GM12878 (cell line): Measurements from ENCODE around the gene CCDC51. TPM values are rescaled to one million over a fixed set of nuclear protein-coding genes. Genes with fewer than 3 reads are reported as not detected.

Experiments
- ATAC-seq: fragments of 200-7000 bp; cut with Tn5 transposase; 3 replicates; pipeline ENCODE4 v1.9.1; 2020; ENCODE audit warnings: mild to moderate bottlenecking, moderate library complexity
- BruUV-seq: library from RNA; stranded (reverse); fragments of 400-500 nt; replicated peaks from 2 replicates; lab custom pipeline; 2021; lab: Mats Ljungman, UMichigan
- CTCF ChIA-PET: fragments of 300-600 bp; sonication (Branson Sonifier 250); formaldehyde crosslinking; extraction: SDS; loops from one replicate; lab custom pipeline; 2021; ENCODE audit warnings: inconsistent platforms; lab: Yijun Ruan, JAX
- POLR2A ChIA-PET: fragments of 350-600 bp; formaldehyde crosslinking; extraction: SDS; loops from one replicate; lab custom pipeline; 2021; ENCODE audit warnings: inconsistent platforms; lab: Charles Lee
- RAD21 ChIA-PET: fragments of 300-600 bp; sonication (Branson Sonifier 250); formaldehyde crosslinking; loops from one replicate; lab custom pipeline; 2023; ENCODE audit warnings: antibody characterized with exemption; ENCODE audit not compliant: unreplicated experiment; lab: Charles Lee
- SMC1A ChIA-PET: fragments of 300-600 bp; sonication (Branson Sonifier 250); formaldehyde crosslinking; loops from one replicate; lab custom pipeline; 2023; ENCODE audit not compliant: unreplicated experiment, uncharacterized antibody; lab: Charles Lee
- DNase-seq: peaks from one replicate; pipeline ENCODE4 v3.0.0-alpha.2; 2011; ENCODE audit warnings: low read depth, low spot score
- FAIRE-seq: peaks from 3 replicates; lab custom pipeline; 2011; peaks lifted over from hg19 to GRCh38; lab: Jason Lieb, UNC
- H2AFZ ChIP-seq: 2 replicates; pipeline ENCODE4 v1.6.0; 2011; ENCODE audit warnings: low read depth, low read length, control low read depth; ENCODE audit not compliant: control insufficient read depth
- H3K27ac ChIP-seq: 2 replicates; pipeline ENCODE4 v1.5.1; 2011; ENCODE audit warnings: control low read depth; ENCODE audit not compliant: control insufficient read depth, insufficient read depth
- H3K27me3 ChIP-seq, 2 experiments: replicated peaks in 1 of 2; 2 replicates each; pipeline versions ENCODE4 v1.6.0 to v1.6.1; 2011; ENCODE audit warnings: low read length in 1 of 2; ENCODE audit not compliant: control insufficient read depth in 2 of 2, insufficient read depth in 2 of 2
- H3K36me3 ChIP-seq, 2 experiments: 2 replicates each; pipeline ENCODE4 v1.5.1; 2011; ENCODE audit warnings: low read length in 1 of 2; ENCODE audit not compliant: control insufficient read depth in 2 of 2, insufficient read depth in 2 of 2
- H3K4me1 ChIP-seq: 2 replicates; pipeline ENCODE4 v1.6.1; 2011; ENCODE audit warnings: mild to moderate bottlenecking, low read length, moderate library complexity, mixed read lengths; ENCODE audit not compliant: control insufficient read depth, insufficient read depth
- H3K4me2 ChIP-seq: 2 replicates; pipeline ENCODE4 v1.6.0; 2011; ENCODE audit warnings: control low read depth; ENCODE audit not compliant: control insufficient read depth, insufficient read depth
- H3K4me3 ChIP-seq: fragments of 200-600 bp; sonication (generic); 2 replicates; pipeline ENCODE4 v1.5.1; 2016
- H3K79me2 ChIP-seq: 2 replicates; pipeline ENCODE4 v1.6.0; 2011; ENCODE audit warnings: low read length; ENCODE audit not compliant: control insufficient read depth, insufficient read depth
- H3K9ac ChIP-seq: 2 replicates; pipeline ENCODE4 v1.8.0; 2011; ENCODE audit warnings: low read length, control low read depth, mixed read lengths; ENCODE audit not compliant: control insufficient read depth, insufficient read depth
- H3K9me3 ChIP-seq: replicated peaks from 3 replicates; pipeline ENCODE4 v1.5.1; 2011; ENCODE audit warnings: mild to moderate bottlenecking, low read length; ENCODE audit not compliant: control insufficient read depth, insufficient read depth
- H4K20me1 ChIP-seq: 2 replicates; pipeline ENCODE4 v1.6.0; 2011; ENCODE audit not compliant: control insufficient read depth, insufficient read depth
- BMI1 ChIP-seq: fragments of 450-650 bp; IDR thresholded peaks from 2 replicates; pipeline ENCODE4 v1.6.1; 2016; ENCODE audit warnings: mild to moderate bottlenecking, moderate library complexity, borderline replicate concordance
- CBFB ChIP-seq: IDR thresholded peaks from 2 replicates; pipeline ENCODE4 v1.6.1; 2016; ENCODE audit warnings: antibody characterized with exemption, low read depth
- CHD4 ChIP-seq: fragments of 200-600 bp; sonication (generic); IDR thresholded peaks from 2 replicates; pipeline ENCODE4 v1.6.1; 2016; ENCODE audit warnings: mild to moderate bottlenecking
- DPF2 ChIP-seq: fragments of 450-650 bp; IDR thresholded peaks from 2 replicates; pipeline ENCODE4 v1.6.1; 2017; ENCODE audit warnings: mild to moderate bottlenecking
- FOS ChIP-seq: IDR thresholded peaks from 3 replicates; pipeline ENCODE4 v1.6.1; 2011; ENCODE audit warnings: borderline replicate concordance; ENCODE audit not compliant: insufficient read length; ENCODE audit errors: extremely low read depth
- MEF2B ChIP-seq: fragments of 450-650 bp; IDR thresholded peaks from 2 replicates; pipeline ENCODE4 v1.6.1; 2018; ENCODE audit warnings: mild to moderate bottlenecking, moderate library complexity; ENCODE audit not compliant: partially characterized antibody, poor library complexity, severe bottlenecking
- PML ChIP-seq: IDR thresholded peaks from 2 replicates; pipeline ENCODE4 v1.6.1; 2012; ENCODE audit warnings: low read length, inconsistent platforms
- POLR2A ChIP-seq: IDR thresholded peaks from 2 replicates; pipeline ENCODE4 v1.6.1; 2011; ENCODE audit warnings: low read depth, mild to moderate bottlenecking, low read length
- RAD21 ChIP-seq: IDR thresholded peaks from 2 replicates; pipeline ENCODE4 v1.6.1; 2011; ENCODE audit warnings: mild to moderate bottlenecking, low read depth, low read length, moderate library complexity; ENCODE audit not compliant: insufficient read depth
- SIX5 ChIP-seq: IDR thresholded peaks from 2 replicates; pipeline ENCODE4 v1.6.1; 2011; ENCODE audit warnings: mild to moderate bottlenecking, low read depth, low read length, moderate library complexity; ENCODE audit not compliant: severe bottlenecking
- TCF3 ChIP-seq: IDR thresholded peaks from 2 replicates; pipeline ENCODE4 v1.6.1; 2012; ENCODE audit warnings: low read depth, mild to moderate bottlenecking, low read length, borderline replicate concordance; ENCODE audit not compliant: insufficient read depth
- ZNF207 ChIP-seq: fragments of 450-650 bp; IDR thresholded peaks from 2 replicates; pipeline ENCODE4 v1.6.1; 2014; ENCODE audit warnings: antibody characterized with exemption, mild to moderate bottlenecking, borderline replicate concordance
- WGBS: methylation state at CpG from one replicate; pipeline ENCODE4 v1.1.6; 2016; ENCODE audit warnings: low lambda C conversion rate; ENCODE audit not compliant: insufficient replicate concordance, insufficient coverage; ENCODE audit errors: missing lambda C conversion rate; 5-methylcytosine and 5-hydroxymethylcytosine counted together
- in situ Hi-C: fragments of 300-500 bp; cut with MboI; formaldehyde crosslinking; loops from 9 replicates; pipeline ENCODE4 v1.14.3; 2018; ENCODE audit warnings: mixed read lengths
- intact Hi-C: fragments of 100-400 bp; cut with micrococcal nuclease; formaldehyde crosslinking; loops from one replicate; pipeline ENCODE4 v1.14.2; 2022; ENCODE audit not compliant: unreplicated experiment
- polyA plus RNA-seq, 11 experiments: library from polyadenylated mRNA; depleted of rRNA in 4 of 11; unstranded in 6 of 11; stranded (reverse) in 5 of 11; fragments of >200 nt; fragmentation: Nextera tagmentation in 4 of 11; fragmentation: Illumina TruSeq in 1 of 11; extraction: Ambion mirVana in 4 of 11; extraction: Trizol in 1 of 11; gene quantifications; 1 replicate in 1 of 11; 2 replicates in 10 of 11; pipeline versions ENCODE4 v1.2.1 to v1.2.3, GENCODE V29; 2011 to 2016; ENCODE audit warnings: inconsistent platforms in 2 of 11, missing spikeins in 2 of 11, low read depth in 1 of 11
- total RNA-seq, 4 experiments: library from RNA; depleted of rRNA in 3 of 4; stranded (reverse); fragments of >200 nt in 3 of 4; fragmentation: Illumina TruSeq in 1 of 4; extraction: Trizol in 1 of 4; gene quantifications; 2 replicates each; pipeline versions ENCODE4 v1.2.1 to v1.2.3, GENCODE V29; 2013 to 2021
- TF ChIP-seq, protein P1 (sequence below): IDR thresholded peaks from 2 replicates; pipeline ENCODE4 v1.6.1; 2012; ENCODE audit warnings: low read depth, low read length, improper control_type of control experiment
- TF ChIP-seq, protein P2 (sequence below): IDR thresholded peaks from 2 replicates; pipeline ENCODE4 v1.6.1; 2011; ENCODE audit warnings: mild to moderate bottlenecking, low read depth, low read length, moderate library complexity; ENCODE audit not compliant: insufficient replicate concordance
- TF ChIP-seq, protein P3 (sequence below): fragments of 150-350 bp; IDR thresholded peaks from 2 replicates; pipeline ENCODE4 v1.6.1; 2014; ENCODE audit warnings: mild to moderate bottlenecking, low read depth, low read length
- TF ChIP-seq, protein P4 (sequence below): IDR thresholded peaks from 2 replicates; pipeline ENCODE4 v1.6.1; 2011; ENCODE audit warnings: low read depth, mild to moderate bottlenecking, low read length, moderate library complexity, borderline replicate concordance; ENCODE audit errors: extremely low read depth
- TF ChIP-seq, protein P5 (sequence below): IDR thresholded peaks from 2 replicates; pipeline ENCODE4 v1.6.1; 2011; ENCODE audit warnings: borderline replicate concordance, low read depth, mild to moderate bottlenecking, moderate library complexity, mixed read lengths, low read length; ENCODE audit not compliant: insufficient read depth; ENCODE audit errors: extremely low read length

The CCDC51 gene
- total and polyA plus RNA-seq, 10 of the 15 experiments (the other 5 are each of a cell fraction or from before 2014, with no cell fraction given) = 10.6 to 54.9 (median 28.5) TPM

DNA sequence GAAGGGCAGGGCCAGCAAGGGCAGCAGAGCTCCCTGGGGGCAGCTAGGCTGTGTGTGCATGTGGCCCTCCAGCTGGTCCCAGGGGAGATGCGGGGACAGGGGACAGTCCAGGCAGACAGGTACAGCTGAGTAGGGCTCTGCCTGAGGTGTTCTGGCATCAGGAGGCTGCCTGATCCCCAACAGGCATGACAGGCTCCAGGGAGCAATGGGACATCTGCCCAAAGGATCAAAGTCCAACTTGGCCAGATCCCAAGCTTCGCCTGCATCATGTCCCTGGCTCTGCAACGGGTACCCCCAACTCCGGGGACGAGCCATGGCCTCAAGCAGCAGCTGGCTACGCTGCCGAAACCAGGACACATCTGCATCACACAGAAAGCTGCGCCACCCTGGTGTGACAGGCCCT is 28.4 kb upstream of the CCDC51 start:
- H3K9ac ChIP-seq = peak overlapping the region; percentile 97
- ATAC-seq = no peak
- CTCF ChIA-PET = interaction anchor here (1.4 to 6.1 kb wide), 6 partner anchors 28 to 238 kb away, joined by 3 to 58 read pairs (median 10); partner anchors contain the start of genes CCDC51, PFKFB4 and TMA7
- no peaks in the 10 kb centered on the region for H4K20me1 ChIP-seq
- peaks cover 68% of the 10 kb centered on the region for H3K79me2 ChIP-seq
- no peak overlapping the region for H2AFZ ChIP-seq
- WGBS = 94% methylated on average over 8 of the region's 8 CpGs
- FAIRE-seq = no peak
- H3K4me1 ChIP-seq = peaks cover 47% of the 10 kb centered on the region
- RAD21 ChIA-PET = interaction anchor here (1.1 to 1.4 kb wide), 2 partner anchors 89 to 92 kb away, joined by 3 to 6 read pairs; partner anchors contain the start of gene PFKFB4
- DNase-seq = no peak
- in situ Hi-C loops (no loop called here), intact Hi-C loops (no loop called here)
- POLR2A ChIA-PET = interaction anchor here (0.6 to 10.0 kb wide), 4 partner anchors 21 to 214 kb away, joined by 3 to 91 read pairs (median 4); partner anchors contain the start of genes ATRIP and PFKFB4
- no peaks in the 10 kb centered on the region for H3K27me3 ChIP-seq
- H3K27ac ChIP-seq = peak overlapping the region; percentile 44; the same call in 1 of the 2 replicates
- peaks cover 9 to 12% of the 10 kb centered on the region in 2 experiments; a peak in 3 of 4 replicates for H3K36me3 ChIP-seq
- BruUV-seq = no TSS peak
- H3K9me3 ChIP-seq = no peaks in the 10 kb centered on the region
- peak overlapping the region; percentile 88; the same call in 1 of the 2 replicates for H3K4me3 ChIP-seq
- peak overlapping the region; percentile 100 for H3K4me2 ChIP-seq
- SMC1A ChIA-PET = interaction anchor here (1.2 to 4.2 kb wide), 5 partner anchors 37 to 89 kb away, joined by 3 to 22 read pairs (median 3); partner anchors contain the start of gene PFKFB4
- TF ChIP-seq, protein P1, sequence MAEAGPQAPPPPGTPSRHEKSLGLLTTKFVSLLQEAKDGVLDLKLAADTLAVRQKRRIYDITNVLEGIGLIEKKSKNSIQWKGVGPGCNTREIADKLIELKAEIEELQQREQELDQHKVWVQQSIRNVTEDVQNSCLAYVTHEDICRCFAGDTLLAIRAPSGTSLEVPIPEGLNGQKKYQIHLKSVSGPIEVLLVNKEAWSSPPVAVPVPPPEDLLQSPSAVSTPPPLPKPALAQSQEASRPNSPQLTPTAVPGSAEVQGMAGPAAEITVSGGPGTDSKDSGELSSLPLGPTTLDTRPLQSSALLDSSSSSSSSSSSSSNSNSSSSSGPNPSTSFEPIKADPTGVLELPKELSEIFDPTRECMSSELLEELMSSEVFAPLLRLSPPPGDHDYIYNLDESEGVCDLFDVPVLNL = no peak
- TF ChIP-seq, protein P2, sequence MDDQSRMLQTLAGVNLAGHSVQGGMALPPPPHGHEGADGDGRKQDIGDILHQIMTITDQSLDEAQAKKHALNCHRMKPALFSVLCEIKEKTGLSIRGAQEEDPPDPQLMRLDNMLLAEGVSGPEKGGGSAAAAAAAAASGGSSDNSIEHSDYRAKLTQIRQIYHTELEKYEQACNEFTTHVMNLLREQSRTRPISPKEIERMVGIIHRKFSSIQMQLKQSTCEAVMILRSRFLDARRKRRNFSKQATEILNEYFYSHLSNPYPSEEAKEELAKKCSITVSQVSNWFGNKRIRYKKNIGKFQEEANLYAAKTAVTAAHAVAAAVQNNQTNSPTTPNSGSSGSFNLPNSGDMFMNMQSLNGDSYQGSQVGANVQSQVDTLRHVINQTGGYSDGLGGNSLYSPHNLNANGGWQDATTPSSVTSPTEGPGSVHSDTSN = no peak
- TF ChIP-seq, protein P3, sequence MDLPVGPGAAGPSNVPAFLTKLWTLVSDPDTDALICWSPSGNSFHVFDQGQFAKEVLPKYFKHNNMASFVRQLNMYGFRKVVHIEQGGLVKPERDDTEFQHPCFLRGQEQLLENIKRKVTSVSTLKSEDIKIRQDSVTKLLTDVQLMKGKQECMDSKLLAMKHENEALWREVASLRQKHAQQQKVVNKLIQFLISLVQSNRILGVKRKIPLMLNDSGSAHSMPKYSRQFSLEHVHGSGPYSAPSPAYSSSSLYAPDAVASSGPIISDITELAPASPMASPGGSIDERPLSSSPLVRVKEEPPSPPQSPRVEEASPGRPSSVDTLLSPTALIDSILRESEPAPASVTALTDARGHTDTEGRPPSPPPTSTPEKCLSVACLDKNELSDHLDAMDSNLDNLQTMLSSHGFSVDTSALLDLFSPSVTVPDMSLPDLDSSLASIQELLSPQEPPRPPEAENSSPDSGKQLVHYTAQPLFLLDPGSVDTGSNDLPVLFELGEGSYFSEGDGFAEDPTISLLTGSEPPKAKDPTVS = no peak
- TF ChIP-seq SIX5 (no peak), POLR2A (peak; percentile 61), DPF2 (no peak), CBFB (no peak), RAD21 (no peak), CHD4 (no peak), MEF2B (peak; percentile 53), FOS (no peak), PML (no peak), BMI1 (no peak), ZNF207 (no peak), TCF3 (no peak)
- TF ChIP-seq, protein P4, sequence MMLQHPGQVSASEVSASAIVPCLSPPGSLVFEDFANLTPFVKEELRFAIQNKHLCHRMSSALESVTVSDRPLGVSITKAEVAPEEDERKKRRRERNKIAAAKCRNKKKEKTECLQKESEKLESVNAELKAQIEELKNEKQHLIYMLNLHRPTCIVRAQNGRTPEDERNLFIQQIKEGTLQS = no peak
- TF ChIP-seq, protein P5, sequence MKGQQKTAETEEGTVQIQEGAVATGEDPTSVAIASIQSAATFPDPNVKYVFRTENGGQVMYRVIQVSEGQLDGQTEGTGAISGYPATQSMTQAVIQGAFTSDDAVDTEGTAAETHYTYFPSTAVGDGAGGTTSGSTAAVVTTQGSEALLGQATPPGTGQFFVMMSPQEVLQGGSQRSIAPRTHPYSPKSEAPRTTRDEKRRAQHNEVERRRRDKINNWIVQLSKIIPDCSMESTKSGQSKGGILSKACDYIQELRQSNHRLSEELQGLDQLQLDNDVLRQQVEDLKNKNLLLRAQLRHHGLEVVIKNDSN = no peak
